ENCODE data around the gene PARVA. TPM values are rescaled to one million over a fixed set of nuclear protein-coding genes. Genes with fewer than 3 reads are reported as not detected.

Gene PARVA
- total RNA-seq, 4 donors from 2014 or later = 83.5 to 159 (median 128) TPM

GRCh38 chr11:12448131-12448939 is 71.0 kb downstream of the PARVA start:
- no peak for TF ChIP-seq CTCF (IDR thresholded peaks at IDR 0.05; ENCODE audit: low read depth)

- no peak for TF ChIP-seq CTCF (IDR thresholded peaks at IDR 0.05; ENCODE audit: low read depth)
Observed at GRCh38 chr11:12449961-12450715, 72.8 kb downstream of the PARVA start.

GRCh38 chr11:12451179-12451814 is 73.9 kb downstream of the PARVA start:
- no peak for TF ChIP-seq CTCF (IDR thresholded peaks at IDR 0.05; ENCODE audit: low read depth)

GRCh38 chr11:12453243-12453642 is 75.9 kb downstream of the PARVA start:
- TF ChIP-seq CTCF (IDR thresholded peaks at IDR 0.05; ENCODE audit: low read depth) = no peak

- no peak for TF ChIP-seq CTCF (IDR thresholded peaks at IDR 0.05; ENCODE audit: low read depth)
Observed at GRCh38 chr11:12454782-12455181, 77.4 kb downstream of the PARVA start.

- no peak for TF ChIP-seq CTCF (IDR thresholded peaks at IDR 0.05; ENCODE audit: low read depth)
Observed at GRCh38 chr11:12455938-12456337, 78.6 kb downstream of the PARVA start.

All from subcutaneous adipose tissue (tissue), 4 donors.